H1 (cell line): Measurements from ENCODE around the gene ACOT11.

Experiments used
- ATF3 ChIP-seq: IDR thresholded peaks from 2 replicates; pipeline ENCODE4 v1.6.1; 2011; ENCODE audit warnings: low read depth, mild to moderate bottlenecking, low read length; ENCODE audit not compliant: insufficient read depth
- BRCA1 ChIP-seq: IDR thresholded peaks from 2 replicates; pipeline ENCODE4 v1.6.1; 2012; ENCODE audit warnings: low read depth, low read length, improper control_type of control experiment
- CTCF ChIP-seq, 3 experiments: IDR thresholded peaks; 1 replicate in 2 of 3; 2 replicates in 1 of 3; pipeline versions ENCODE4 v1.5.1 to v1.6.1; 2011; ENCODE audit warnings: low read length in 3 of 3, mild to moderate bottlenecking in 3 of 3, inconsistent platforms in 2 of 3, low read depth in 1 of 3, moderate library complexity in 1 of 3; ENCODE audit not compliant: insufficient read depth in 1 of 3; ENCODE audit errors: control extremely low read depth in 1 of 3
- EZH2 ChIP-seq: fragments of 200-600 bp; sonication (generic); IDR thresholded peaks from 2 replicates; pipeline ENCODE4 v1.7.1; 2012; ENCODE audit warnings: low read depth, mild to moderate bottlenecking, moderate library complexity, low read length, inconsistent platforms; ENCODE audit not compliant: severe bottlenecking
- GABPA ChIP-seq: IDR thresholded peaks from 2 replicates; pipeline ENCODE4 v1.6.1; 2011; ENCODE audit warnings: mild to moderate bottlenecking, low read length, moderate library complexity, borderline replicate concordance; ENCODE audit not compliant: insufficient read depth
- HDAC2 ChIP-seq, 2 experiments: fragments of 300-600 bp in 1 of 2; sonication (generic) in 1 of 2; IDR thresholded peaks; 2 replicates each; pipeline ENCODE4 v1.6.1; 2011 to 2012; ENCODE audit warnings: low read depth in 2 of 2, low read length in 2 of 2, mild to moderate bottlenecking in 2 of 2, moderate library complexity in 2 of 2, borderline replicate concordance in 1 of 2, inconsistent platforms in 1 of 2
- POLR2A ChIP-seq, 2 experiments: IDR thresholded peaks; 1 replicate in 1 of 2; 2 replicates in 1 of 2; pipeline ENCODE4 v1.6.1; 2011; ENCODE audit warnings: low read depth in 2 of 2, low read length in 2 of 2, mild to moderate bottlenecking in 2 of 2; ENCODE audit errors: control extremely low read depth in 1 of 2
- POLR2AphosphoS5 ChIP-seq: IDR thresholded peaks from 2 replicates; pipeline ENCODE4 v1.6.1; 2011; ENCODE audit warnings: low read depth, low read length
- TEAD4 ChIP-seq: IDR thresholded peaks from 2 replicates; pipeline ENCODE4 v1.6.1; 2012; ENCODE audit warnings: low read depth, low read length, inconsistent platforms, mixed read lengths
- ZNF274 ChIP-seq: IDR thresholded peaks from 2 replicates; pipeline ENCODE4 v1.7.0; 2012; ENCODE audit warnings: low read length, borderline replicate concordance; ENCODE audit errors: extremely low read depth

- TF ChIP-seq HDAC2 (IDR thresholded peaks at IDR 0.05; ENCODE audit: borderline replicate concordance in 1 of 2, low read depth in 2 of 2, low read length in 2 of 2) (no peak), BRCA1 (no peak), POLR2A (IDR thresholded peaks at IDR 0.05; ENCODE audit: control extremely low read depth in 1 of 2, low read depth in 2 of 2, low read length in 2 of 2) (no peak), ATF3 (no peak), CTCF (IDR thresholded peaks at IDR 0.05; ENCODE audit: control extremely low read depth in 1 of 3, insufficient read depth in 1 of 3, low read depth in 1 of 3, low read length in 3 of 3) (no peak), GABPA (no peak), POLR2AphosphoS5 (no peak), ZNF274 (no peak), EZH2 (no peak), TEAD4 (no peak)
Observed at GRCh38 chr1:54569339-54569738, 21.3 kb downstream of the ACOT11 start.
